Activated CD8-positive, alpha-beta memory T cell treated with anti-CD3 and anti-CD28 coated beads, Interleukin-2, amount 50 U/mL, for 1 hour (primary cell): Measurements from ENCODE around the gene LASP1.

Experiments used
- DNase-seq: peaks from one replicate; pipeline ENCODE4 v3.0.0-alpha.2; 2020; ENCODE audit errors: extremely low read depth

The LASP1 gene

DNA sequence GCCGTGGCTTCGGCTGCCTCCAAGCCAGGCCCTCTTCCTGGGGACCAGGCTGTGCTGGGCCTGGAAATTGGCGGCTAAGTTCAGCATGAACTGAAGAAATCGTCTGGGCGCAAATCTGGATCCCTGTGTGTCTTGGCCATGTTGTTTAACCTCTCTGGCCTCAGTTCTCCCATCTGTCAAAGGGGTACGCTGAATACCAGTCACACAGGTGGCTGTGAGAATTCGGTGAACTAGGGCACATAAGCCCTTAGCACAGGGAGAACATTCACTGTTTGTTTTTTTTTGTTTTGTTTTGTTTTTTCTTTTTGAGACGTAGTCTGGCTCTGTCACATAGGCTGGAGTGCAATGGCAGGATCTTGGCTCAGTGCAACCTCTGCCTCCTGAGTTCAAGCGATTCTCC lies 19.0 kb downstream of the LASP1 start:
- DNase-seq = no peak

DNA sequence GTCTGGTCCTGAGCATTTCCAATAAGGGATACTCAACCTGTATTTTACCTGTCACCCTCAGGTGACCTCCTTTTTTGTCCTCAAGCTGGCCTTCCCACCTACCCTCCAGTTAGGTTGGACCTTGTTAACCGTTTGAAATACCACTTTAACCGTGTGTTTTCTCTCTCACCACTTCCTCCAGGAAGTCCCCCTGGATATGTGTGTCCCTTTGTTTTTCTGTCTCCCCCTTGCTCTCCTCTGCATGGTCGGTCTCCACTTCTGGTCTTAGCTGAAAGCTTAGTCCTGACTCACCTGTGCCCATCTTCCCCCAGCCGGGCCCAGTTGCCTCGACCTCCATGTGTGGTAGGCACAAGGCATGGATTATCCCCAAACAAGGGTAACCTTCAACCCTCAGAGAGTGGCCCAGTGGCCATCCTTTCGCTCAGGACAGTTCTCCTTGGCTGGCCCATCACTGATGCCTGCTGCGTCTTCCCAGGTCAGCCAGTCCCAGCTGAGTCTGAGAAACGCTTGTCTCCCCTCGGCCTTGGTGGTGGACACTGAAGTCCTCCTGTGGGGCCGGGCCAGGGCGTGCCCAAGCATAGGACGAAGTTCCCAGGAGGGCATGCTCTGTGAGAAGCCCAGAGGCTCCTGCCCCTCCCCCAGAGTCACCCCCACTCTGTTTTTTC lies 20.0 kb downstream of the LASP1 start:
- DNase-seq = no peak

DNA sequence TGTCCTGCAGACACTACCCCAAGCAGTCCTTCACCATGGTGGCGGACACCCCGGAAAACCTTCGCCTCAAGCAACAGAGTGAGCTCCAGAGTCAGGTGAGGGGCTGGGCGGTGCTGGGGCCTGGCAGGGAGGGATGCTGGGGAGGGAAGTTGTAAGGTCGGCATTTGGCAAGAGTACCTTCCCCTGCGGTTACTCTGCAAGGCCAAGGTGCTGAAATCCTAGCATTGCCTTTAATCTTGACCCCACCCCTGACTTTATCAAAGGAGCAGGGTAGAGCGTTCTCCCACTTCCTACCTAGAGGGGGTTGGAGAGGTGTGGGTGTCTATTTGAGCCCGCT lies 20.5 kb downstream of the LASP1 start:
- DNase-seq = no peak

DNA sequence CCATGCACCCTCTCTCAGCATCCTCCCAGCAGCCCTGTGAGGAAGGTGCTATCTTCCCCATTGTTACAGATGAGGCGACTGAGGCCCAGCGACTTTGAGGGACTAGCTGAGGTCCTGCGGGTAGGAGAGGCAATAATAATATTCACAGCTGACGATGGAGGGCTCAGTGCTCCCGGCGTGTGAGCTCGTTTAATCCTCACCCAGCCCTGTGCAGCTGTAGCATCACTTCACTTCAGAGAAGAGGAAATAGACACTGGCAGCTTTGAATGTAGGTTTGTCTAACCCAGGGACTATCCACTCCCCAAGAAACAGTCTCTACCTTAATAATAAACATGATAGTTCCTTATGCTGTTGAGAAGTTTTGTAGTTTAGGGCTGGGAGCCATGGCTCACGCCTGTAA lies 21.6 kb downstream of the LASP1 start:
- DNase-seq = no peak

DNA sequence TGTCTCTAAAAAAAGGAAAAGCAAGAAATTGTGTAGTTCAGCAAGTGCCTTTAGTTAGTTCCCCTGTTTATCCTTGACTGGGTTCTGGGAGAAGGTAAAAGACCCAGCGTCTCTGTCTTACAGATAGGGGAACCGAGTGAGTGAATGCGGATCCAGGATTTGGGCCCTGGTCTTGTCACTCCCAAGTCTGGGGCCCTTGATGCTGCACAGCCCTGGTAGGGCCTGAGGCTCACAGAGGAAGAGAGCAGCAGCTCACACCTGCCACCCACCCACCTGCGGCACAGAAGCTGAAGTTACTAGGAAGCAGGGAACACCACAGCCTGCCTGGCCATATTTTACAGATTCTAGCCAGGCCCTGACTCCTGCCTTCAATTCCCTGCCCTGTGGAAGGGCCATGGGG lies 22.2 kb downstream of the LASP1 start:
- no peak for DNase-seq

DNA sequence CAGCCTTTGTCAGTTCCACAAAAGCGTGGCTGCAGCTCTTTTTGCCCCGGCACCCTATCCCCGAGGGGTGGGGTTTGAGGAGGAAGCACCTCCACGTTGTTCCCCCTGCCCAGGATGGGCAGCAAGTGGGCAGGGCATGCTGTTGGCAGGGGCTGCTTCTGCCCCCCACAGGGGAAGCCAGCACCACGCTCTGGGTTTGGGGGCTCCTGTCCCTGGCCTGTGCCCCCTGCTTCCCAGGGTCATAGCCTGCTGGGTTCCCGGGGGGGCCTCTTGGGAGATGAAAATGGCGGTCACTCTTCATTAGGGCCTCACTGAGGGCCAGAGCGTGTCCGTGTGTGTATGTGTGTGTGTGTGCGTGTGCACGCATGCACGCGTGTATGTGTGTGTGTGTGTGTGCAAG lies 22.8 kb downstream of the LASP1 start:
- DNase-seq = no peak

DNA sequence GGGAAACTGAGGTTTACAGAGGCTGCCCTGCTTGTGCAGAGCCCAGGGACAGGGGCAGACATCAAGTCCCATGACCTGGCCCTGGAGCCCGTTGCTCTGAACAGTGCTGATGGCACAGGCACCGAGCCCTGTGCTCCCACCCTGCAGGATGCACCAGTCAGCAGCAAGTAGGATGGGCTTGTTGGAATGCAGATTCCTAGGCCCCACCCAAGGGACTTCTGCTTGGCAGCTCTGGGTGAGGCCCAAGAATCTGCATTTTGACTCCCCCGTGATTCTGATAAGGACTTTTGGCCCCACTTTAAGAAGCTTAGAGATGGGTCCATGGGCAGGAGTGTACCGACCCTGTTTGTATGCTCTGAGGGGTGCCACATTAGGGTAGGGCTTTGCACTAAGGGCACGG lies 23.3 kb downstream of the LASP1 start:
- no peak for DNase-seq

DNA sequence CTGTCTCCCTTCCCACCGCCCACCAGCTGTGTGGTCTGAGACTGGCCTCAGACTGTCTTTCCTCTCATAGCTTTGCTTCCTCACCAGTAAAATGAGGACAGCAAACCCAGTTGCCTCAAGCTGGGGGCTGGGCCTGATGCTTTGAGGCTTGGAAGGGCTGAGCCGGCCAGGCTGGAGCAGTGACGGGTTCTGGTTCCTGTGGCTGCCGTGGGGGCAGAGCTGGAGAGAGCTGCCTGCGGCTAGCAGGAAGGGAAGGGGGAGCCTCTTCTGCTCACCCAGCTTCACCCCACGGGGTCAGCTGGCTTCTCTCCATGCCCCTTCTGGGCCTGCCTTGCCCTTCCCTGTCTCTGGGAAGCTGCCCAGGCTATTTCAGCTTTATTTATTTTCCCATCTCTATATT lies 23.7 kb downstream of the LASP1 start:
- DNase-seq = no peak

DNA sequence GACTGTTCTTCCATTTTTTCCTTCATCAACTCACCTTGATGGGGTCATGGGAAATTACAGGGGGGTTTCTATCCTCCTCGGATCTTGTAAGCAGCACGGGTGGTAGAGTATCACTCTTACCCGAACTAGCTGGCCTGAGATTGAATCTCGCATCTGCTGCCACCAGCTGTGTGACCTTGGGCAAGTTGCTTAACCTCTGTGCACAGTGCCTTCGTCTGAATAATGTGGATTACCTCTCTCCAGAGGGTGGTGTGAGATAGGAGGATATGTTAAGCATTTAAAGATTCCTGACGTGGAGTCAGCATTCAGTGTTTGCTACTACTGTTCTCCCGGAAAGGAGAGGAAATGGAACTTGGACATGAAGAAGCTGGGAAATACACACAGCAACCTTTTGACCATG lies 24.4 kb downstream of the LASP1 start:
- DNase-seq = no peak

DNA sequence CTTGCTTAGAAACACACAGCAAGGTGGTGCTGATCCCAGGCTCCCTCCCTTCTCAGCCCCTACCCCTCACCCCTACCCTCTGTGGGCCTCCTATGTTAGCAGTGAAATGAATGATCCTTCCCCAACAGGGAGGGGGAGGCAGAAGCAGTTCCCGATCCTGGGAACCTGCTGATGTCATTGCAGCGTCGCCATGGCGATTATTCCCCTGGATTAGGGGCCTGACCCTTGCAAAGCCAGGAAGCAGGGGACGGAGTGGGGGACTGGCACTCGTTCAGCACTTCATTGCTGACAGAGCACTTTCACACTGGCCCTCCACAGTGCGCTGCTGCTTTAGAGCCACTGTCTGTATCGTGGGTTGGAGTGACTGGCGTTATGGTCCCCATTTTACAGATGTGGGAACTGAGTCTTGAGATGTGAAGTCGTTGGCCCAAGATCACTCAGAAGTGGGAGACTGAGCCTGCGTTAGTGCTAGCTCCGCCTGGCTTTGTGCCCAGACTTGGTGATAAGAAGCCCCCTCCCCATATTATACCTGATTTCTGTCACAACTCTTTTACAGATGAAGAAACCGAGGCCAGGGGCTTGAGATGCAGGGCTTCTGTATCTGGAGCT lies 26.6 kb downstream of the LASP1 start:
- DNase-seq = no peak

DNA sequence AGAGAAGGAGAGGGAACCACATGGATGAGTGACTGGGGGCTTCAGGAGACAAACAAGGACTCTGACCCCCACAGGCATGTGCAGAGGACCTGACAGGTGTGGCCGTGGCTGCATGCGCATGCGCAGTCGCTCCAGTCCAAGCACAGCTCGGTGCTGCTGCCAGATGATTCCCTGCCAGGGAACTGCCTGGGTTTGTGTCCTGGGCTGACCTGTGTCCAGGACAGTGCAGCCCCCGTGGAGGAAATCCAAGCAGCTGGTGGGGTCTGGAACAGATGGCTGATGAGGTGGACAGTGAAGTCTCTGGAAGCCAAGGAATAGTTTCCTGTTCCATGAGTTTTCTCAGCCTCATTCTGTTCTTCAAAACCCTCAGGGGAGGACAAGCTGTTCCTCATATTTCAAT lies 27.3 kb downstream of the LASP1 start:
- no peak for DNase-seq

DNA sequence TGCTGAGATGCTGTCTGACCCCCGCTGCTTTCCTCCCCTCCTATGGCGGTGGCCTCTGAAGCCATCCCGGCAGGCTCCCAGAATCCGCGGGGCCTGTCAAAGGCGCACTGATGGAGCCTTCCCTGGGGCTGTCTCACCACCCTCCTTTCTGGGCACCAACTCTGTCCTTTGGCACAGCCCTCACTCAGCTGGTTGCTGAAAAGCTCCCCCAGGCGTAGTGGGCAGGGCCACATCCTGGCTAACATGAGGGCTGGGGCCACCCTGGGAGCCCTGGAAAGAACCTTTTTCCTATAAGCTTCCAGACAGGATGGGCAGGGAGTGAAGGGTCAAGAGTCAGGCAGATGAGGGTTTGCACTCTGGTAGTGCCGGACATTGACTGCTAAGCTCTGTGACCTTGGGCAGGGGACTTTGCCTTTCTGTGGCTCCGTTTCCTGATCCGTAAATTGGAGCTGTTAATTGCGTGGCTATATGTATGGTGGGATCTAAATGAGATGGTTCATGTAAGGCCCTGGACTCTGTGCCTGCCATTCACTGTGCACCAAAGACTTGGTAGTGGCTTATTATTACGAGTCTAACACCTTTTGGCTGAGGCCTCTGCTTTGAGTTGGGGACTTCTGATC lies 27.9 kb downstream of the LASP1 start:
- no peak for DNase-seq

DNA sequence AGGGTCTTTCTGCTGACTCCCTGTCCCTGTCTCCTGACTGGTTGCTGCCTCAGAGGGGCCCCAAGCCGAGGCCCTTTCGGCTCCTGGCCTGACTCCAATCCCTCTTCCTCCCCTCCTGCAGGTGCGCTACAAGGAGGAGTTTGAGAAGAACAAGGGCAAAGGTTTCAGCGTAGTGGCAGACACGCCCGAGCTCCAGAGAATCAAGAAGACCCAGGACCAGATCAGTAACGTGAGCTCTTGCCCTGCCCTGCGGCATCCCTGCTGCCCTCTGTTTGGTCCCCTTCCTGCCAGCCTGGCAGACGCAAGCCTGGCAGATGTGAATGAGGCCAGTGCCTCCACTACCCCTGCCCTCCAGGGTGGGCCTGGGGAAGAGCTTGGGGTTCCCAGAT lies 28.4 kb downstream of the LASP1 start:
- no peak for DNase-seq

DNA sequence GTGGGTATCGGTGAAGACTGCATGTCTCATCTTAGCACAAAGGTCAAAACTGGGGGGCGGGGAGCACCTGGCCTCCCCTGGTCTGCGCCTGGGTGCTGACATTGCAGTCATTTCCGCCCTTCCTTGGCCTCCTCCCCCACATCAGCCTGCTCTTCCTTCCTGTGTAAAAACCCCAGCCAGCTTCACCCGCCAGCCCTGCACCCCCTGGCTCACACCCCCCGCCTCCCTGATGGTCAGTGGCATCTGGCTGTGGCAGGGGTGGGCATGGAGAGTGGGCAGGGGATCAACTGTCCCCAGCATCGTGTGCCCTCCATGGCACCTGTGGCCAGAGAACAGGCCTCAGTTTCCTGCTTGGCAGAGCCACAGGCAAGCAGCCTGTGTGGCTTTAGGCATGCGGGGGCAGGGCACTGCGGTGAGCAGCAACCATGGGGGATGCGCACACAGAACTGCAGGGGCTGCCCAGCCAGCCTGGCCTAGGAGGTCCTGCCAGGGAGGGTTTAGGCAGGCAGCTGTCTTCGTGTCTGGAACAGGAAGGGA lies 29.0 kb downstream of the LASP1 start:
- peak; percentile 79 for DNase-seq

DNA sequence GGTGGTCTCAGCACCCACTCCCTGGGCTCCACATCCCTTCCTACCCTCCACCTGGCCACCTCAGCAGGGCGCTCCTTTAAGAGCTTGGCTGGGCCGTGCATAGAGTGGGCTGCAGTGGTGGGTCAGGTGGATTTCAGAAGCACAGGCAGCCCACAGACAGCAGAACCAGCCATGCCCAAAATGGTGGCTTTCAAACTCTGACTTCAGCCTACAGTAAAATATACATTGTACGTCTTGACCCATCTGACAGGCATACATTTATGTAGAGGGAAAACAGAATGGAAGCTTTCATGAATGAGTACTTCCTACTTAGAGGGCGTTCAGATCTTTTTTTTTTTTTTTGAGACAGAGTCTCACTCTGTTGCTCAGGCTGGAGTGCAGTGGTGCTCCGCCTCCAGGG lies 29.6 kb downstream of the LASP1 start:
- no peak for DNase-seq

DNA sequence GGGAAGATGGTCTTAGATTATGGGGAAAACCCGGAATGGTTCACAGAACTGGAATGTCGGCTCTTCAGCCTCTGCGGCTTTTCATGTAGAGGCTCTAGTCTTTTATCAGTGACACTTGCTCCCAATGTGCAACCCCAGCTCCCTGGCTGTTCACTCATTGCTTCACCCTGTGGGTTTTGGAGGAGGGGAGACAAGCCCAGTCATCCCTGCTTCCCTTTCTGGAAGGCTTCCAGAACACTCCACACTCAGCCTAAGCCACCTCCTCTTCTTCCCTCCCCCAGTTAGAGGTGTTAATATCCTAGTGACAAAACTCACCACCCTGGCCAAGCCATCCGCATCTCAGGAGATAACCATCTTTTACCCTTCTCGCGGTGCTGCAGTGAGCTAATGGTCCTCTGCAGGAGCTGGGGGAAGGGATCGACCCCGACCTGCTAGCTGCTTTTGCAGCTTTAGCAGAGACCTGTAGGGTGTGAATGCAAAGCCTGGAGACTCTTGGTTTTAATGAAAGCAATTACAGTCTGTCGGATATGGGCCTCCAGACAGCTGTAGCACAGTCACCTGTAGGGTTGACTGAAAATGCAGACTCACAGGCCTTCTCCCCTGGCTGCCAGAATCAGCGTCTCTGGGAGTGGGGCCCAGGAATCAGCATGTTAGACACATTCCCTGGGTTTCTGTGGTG lies 31.3 kb downstream of the LASP1 start:
- no peak for DNase-seq

DNA sequence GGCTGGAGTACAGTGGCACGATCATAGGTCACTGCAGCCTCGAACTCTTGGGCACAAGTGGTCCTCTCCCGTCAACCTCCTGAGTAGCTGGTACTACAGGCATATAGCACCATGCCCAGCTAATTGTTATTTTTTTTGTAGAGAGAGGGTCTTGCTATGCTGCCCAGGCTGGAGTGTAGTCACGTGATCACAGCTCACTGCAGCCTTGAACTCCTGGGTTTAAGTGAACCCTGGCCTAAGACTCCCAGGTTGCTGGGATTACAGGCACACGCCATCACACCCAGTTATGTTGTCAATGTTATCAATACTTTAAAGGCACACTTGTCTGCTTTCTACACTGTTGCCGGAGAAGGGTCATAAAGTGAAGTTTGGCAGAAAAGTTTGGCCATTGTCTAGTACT lies 33.5 kb downstream of the LASP1 start:
- DNase-seq = no peak

DNA sequence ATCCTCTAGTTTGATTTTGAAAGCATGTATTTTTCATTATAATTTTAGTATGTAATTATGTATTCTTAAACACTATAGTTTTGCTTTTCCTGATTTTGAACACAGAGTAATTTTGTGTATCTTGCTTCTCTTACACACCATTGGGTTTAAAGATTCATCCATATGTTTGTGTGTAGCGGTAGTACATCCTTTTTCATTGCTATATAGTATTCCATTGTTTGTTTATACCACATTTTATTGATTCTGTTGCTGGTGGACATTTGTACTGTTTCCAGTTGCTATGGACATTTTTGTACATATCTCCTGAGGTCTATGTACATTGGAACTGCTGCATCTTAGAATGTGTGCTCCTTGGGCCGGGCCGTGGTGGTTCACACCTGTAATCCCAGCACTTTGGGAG lies 35.0 kb downstream of the LASP1 start:
- DNase-seq = no peak

DNA sequence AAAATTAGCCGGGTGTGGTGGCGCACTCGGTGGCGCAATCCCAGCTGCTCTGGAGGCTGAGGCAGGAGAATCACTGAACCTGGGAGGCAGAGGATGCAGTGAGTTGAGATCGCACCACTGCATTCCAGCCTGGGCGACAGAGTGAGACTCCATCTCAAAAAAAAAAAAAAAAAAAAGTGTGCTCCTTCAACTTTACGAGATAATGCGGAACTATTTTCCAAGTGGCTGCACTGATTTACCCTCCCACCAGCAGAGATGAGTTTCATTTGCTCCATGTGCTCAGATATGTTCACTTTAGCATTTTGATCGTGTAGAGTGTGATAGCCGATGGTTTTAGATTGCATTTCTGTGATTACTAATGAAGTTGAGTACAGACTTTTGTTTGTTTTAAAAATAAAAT lies 35.5 kb downstream of the LASP1 start:
- no peak for DNase-seq

DNA sequence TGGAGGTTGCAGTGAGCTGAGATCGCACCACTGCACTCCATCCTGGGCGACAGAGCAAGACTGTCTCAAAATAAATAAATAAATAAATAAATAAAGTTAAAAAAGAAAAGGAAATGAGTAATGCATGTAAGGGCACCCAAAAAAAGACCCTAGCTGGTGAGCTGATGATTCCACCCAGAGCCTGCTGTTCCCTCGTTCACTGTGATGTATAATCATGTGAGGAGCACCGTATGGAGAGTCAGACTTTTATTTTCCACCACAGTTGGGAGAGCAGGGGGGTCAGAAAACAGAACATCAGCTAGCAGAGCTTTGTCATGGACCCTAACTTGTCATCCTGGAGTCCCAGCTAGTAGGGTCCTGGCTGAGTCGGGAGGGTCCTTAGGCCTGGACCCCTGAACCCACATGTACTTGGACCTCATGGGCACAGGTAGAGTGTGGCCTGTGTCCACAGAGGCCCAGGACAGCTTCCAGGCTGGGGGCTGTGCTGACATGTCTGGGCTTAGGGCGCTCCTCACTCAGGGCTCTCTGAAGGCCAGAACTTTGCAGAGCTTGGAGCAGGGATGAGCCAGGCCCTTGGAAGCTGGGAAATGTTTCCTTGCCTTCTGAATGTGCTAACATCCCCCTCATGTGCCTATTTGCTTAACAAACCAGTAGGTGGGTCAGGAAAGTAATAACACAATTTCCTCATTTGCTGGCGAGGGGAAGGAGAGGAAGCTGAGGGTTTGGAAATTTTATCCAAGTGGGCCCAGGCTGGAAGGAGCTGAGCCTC lies 36.8 kb downstream of the LASP1 start:
- no peak for DNase-seq

DNA sequence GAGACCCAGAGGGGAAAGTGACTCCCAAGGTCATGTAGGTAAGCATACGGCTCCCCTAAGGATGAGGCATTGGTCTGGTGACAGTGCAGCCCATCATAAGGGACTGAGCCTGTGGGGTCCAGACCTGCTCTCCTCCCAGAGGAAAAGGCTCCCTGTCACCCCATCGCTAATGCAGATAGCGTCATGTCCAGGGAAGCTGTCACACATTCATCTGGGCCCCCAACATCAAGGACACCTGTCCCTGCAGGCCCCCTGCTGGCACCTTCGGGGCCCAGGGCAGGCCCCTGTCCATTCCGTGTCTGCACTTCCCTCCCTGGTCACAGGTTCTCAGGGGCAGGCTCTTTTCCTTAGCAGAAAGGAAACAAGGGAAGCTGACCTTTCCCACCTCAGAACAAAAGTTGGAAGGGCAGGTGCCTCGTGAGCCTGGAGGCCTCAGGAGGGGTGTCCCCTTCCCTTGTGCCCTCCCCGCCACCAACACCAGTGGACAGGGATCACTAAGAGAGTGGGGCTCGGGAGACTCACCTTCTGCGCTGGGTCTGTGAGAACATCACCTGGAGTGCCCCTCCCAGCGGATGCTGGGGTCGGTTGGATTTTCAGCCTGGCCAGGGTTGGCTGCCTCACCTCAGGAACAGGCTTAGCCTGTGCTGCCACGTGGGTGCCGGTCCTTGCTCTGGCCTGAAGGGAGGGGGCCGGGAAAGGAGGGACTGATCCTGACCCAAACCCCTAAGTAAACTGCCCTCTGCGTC lies 38.2 kb downstream of the LASP1 start:
- DNase-seq = no peak
